Measurements from ENCODE around the gene UBAP1. TPM values are rescaled to one million over a fixed set of nuclear protein-coding genes. Genes with fewer than 3 reads are reported as not detected.
"Not testable (repeated sequence)": the region's sequence is repeated elsewhere in the genome, so short reads cannot be mapped to it uniquely, and the experiment has no call there.

The UBAP1 gene
- total RNA-seq, 6 experiments from 2014 or later = 36.7 to 43.9 (median 41.4) TPM

DNA sequence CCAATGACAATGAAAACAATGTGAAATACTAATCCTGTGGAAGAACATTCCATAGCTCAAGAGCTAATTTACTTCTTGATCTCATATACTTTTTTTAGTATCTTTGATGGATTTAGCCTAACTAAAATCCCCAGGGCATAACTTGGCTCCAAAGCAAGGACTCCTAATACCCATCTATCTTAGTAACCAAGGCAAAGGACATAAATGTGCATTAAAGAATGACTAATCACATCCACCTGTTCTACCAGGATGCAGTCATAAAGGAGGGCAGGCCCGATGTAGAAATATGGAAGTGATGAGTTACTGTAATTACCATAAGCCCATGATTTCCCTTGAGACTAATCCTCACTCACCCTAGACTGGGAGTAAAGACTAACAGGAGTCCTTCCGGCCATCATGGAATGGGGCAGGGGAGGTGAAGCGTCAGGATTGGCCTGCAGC, 93.3 kb downstream of the UBAP1 start:
- Mint-ChIP-seq H3K36me3 (ENCODE audit: low read depth) (no peaks in the 10 kb centered on the region), H3K9me3 (no peaks in the 10 kb centered on the region), H3K4me1 (ENCODE audit: low read depth) (no peaks in the 10 kb centered on the region), H3K27ac (no peak overlapping the region), H3K27me3 (ENCODE audit: insufficient read depth) (no peaks in the 10 kb centered on the region), H3K4me3 (no peak overlapping the region)
- no peak for DNase-seq
- TF ChIP-seq, protein P1, sequence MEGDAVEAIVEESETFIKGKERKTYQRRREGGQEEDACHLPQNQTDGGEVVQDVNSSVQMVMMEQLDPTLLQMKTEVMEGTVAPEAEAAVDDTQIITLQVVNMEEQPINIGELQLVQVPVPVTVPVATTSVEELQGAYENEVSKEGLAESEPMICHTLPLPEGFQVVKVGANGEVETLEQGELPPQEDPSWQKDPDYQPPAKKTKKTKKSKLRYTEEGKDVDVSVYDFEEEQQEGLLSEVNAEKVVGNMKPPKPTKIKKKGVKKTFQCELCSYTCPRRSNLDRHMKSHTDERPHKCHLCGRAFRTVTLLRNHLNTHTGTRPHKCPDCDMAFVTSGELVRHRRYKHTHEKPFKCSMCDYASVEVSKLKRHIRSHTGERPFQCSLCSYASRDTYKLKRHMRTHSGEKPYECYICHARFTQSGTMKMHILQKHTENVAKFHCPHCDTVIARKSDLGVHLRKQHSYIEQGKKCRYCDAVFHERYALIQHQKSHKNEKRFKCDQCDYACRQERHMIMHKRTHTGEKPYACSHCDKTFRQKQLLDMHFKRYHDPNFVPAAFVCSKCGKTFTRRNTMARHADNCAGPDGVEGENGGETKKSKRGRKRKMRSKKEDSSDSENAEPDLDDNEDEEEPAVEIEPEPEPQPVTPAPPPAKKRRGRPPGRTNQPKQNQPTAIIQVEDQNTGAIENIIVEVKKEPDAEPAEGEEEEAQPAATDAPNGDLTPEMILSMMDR (IDR thresholded peaks at IDR 0.05) = no peak

DNA sequence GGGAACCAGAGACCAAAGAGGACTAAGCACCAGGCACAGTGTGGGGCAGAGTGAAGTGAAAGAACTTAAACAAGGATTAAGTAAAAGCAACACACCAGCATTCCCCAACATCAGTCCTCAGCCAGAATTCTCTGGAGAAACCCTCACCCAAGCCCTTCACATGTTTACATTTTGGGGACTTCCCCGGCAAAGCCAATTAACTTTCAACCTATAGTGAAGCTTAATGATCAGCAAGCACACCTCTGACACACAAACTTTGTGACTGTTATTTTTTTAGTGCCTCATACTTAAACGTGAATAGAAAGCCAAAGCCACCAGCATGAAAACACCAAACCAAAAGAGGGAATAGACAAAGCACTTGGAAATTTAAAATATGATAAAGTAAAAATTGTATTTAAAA, 94.7 kb downstream of the UBAP1 start:
- H3K36me3 Mint-ChIP-seq (ENCODE audit: low read depth); DNase-seq; H3K9me3 Mint-ChIP-seq; H3K27me3 Mint-ChIP-seq (ENCODE audit: insufficient read depth); H3K4me1 Mint-ChIP-seq (ENCODE audit: low read depth); H3K4me3 Mint-ChIP-seq; H3K27ac Mint-ChIP-seq: not testable (repeated sequence)

DNA sequence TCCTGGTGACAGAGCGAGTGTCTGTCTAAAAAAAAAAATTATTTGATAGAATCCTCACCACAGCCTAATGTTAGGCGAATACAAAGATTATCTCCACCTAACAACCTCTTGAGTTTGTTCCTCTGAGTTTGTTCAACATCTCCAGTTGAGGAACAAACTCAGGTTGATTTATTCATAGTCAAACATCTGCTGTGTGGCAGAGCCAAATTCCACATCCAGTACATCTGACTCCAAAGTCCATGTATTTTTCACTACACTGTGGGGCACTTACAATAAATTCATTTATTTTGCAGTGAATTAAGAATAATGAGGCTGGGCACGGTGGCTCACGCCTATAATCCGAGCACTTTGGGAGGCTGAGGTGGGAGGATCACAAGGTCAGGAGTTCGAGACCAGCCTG, 97.0 kb downstream of the UBAP1 start:
- H3K36me3 Mint-ChIP-seq (ENCODE audit: low read depth) = no peaks in the 10 kb centered on the region
- H3K4me1 Mint-ChIP-seq (ENCODE audit: low read depth) = peaks cover 7% of the 10 kb centered on the region; the same call in 1 of the 2 replicates
- no peak for DNase-seq
- H3K27me3 Mint-ChIP-seq (ENCODE audit: insufficient read depth) = peaks cover 4% of the 10 kb centered on the region; the same call in 1 of the 2 replicates
- no peaks in the 10 kb centered on the region for H3K9me3 Mint-ChIP-seq
- TF ChIP-seq, protein P1 (IDR thresholded peaks at IDR 0.05) = no peak
- H3K4me3 Mint-ChIP-seq = no peak overlapping the region
- no peak overlapping the region for H3K27ac Mint-ChIP-seq

DNA sequence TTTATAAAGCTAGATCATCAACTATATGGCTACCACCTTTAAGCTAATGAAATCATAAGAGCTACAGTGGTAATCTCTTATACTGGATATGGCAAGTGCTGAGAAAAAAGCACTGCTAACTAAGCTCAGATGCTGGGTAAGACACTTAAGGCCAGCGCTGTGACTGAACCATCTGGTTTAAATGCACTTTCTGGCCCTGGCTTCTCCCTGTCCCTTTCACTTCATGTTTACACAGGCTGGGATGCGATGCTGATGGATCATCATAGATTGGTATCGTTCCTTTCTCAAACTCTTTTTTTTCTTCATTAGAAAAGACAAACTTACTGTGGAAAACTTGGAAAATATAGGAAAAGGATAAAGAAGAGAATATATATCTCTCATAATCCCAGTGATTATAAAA, 97.9 kb downstream of the UBAP1 start:
- H3K27me3 Mint-ChIP-seq (ENCODE audit: insufficient read depth) = peaks cover 4% of the 10 kb centered on the region; the same call in 1 of the 2 replicates
- H3K36me3 Mint-ChIP-seq (ENCODE audit: low read depth) = no peaks in the 10 kb centered on the region
- H3K27ac Mint-ChIP-seq = no peak overlapping the region
- no peak overlapping the region for H3K4me3 Mint-ChIP-seq
- peaks cover 7% of the 10 kb centered on the region; the same call in 1 of the 2 replicates for H3K4me1 Mint-ChIP-seq (ENCODE audit: low read depth)
- TF ChIP-seq, protein P1 (IDR thresholded peaks at IDR 0.05) = no peak
- no peaks in the 10 kb centered on the region for H3K9me3 Mint-ChIP-seq
- DNase-seq = no peak

DNA sequence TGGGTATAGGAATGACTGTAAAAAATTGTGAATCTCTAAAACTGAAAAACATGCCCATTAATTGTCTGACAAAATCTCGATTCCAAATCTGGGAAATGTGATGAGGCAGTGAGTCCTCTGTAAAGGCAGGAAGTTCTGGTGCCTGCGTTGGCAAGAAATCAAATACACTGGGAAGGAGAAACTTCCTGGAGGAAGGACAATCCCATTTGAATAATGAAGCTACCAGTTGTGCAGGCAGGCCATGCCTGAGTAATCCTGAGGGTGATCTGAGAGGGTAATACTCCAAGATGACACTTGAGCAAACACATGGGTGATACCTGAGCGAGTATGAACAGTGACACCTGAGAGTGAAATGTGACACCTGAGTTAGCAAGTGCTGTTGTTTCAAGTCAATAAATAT, 100.6 kb downstream of the UBAP1 start:
- DNase-seq = no peak
- Mint-ChIP-seq H3K4me1 (ENCODE audit: low read depth) (peaks cover 7% of the 10 kb centered on the region; the same call in 1 of the 2 replicates), H3K9me3 (no peaks in the 10 kb centered on the region), H3K27ac (no peak overlapping the region), H3K36me3 (ENCODE audit: low read depth) (no peaks in the 10 kb centered on the region), H3K4me3 (no peak overlapping the region), H3K27me3 (ENCODE audit: insufficient read depth) (peaks cover 4% of the 10 kb centered on the region; the same call in 1 of the 2 replicates)
- TF ChIP-seq, protein P1 (IDR thresholded peaks at IDR 0.05) = no peak

DNA sequence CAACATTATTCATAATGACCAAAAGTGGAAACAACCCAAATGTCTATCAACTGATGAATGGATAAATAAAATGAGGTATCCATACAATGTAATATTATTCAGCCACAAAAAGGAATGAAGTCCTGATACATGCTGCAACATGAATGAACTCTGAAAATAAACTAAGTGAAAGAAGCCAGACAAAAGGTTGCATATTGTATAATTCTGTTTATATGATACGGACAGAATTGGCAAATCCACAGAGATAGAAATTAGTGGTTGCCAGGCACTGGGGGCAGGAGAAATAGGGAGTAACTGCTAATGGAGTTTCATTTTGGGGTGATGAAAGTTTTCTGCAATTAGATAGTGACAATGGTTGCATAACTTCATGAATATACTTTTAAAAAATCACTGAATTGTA, 103.3 kb downstream of the UBAP1 start:
- Mint-ChIP-seq H3K4me3 (no peak overlapping the region), H3K27ac (no peak overlapping the region), H3K36me3 (ENCODE audit: low read depth) (no peaks in the 10 kb centered on the region), H3K27me3 (ENCODE audit: insufficient read depth) (peaks cover 4% of the 10 kb centered on the region; the same call in 1 of the 2 replicates), H3K9me3 (no peaks in the 10 kb centered on the region), H3K4me1 (ENCODE audit: low read depth) (peaks cover 7% of the 10 kb centered on the region; the same call in 1 of the 2 replicates)
- TF ChIP-seq, protein P1 (IDR thresholded peaks at IDR 0.05) = no peak
- no peak for DNase-seq

All from HFFc6 (cell line).